Spleen (tissue), 11 donors: Measurements from ENCODE around the gene KCND3. TPM values are rescaled to one million over a fixed set of nuclear protein-coding genes. Genes with fewer than 3 reads are reported as not detected.
A peak's percentile ranks its signal among the peaks of the same experiment; 100 is the strongest.

Experiments used
- DNase-seq: peaks from one replicate; pipeline ENCODE4 v3.0.0-alpha.2; 2020
- H3K27ac ChIP-seq, 8 donors: fragments of 200-600 bp; sonication (generic) in 7 of 8; 1 replicate in 4 of 8; 2 replicates in 4 of 8; pipeline versions ENCODE4 v1.5.0 to v1.8.0; 2016 to 2021; ENCODE audit warnings: inconsistent platforms in 4 of 8, mild to moderate bottlenecking in 4 of 8, moderate library complexity in 1 of 8
- H3K27me3 ChIP-seq, 7 donors: fragments of 200-600 bp; sonication (generic) in 6 of 7; replicated peaks in 1 of 7; 1 replicate in 4 of 7; 2 replicates in 3 of 7; pipeline versions ENCODE4 v1.5.0 to v1.8.0; 2016 to 2021; ENCODE audit warnings: inconsistent platforms in 3 of 7, mild to moderate bottlenecking in 1 of 7
- H3K36me3 ChIP-seq, 6 donors: fragments of 200-600 bp; sonication (generic) in 5 of 6; 1 replicate in 4 of 6; 2 replicates in 2 of 6; pipeline versions ENCODE4 v1.5.0 to v1.8.0; 2016 to 2021; ENCODE audit warnings: inconsistent platforms in 2 of 6
- H3K4me1 ChIP-seq, 6 donors: fragments of 200-600 bp; sonication (generic) in 5 of 6; 1 replicate in 3 of 6; 2 replicates in 3 of 6; pipeline versions ENCODE4 v1.5.0 to v1.8.0; 2016 to 2021; ENCODE audit warnings: inconsistent platforms in 3 of 6
- H3K4me3 ChIP-seq, 8 donors: fragments of 200-600 bp; sonication (generic) in 7 of 8; 1 replicate in 4 of 8; 2 replicates in 4 of 8; pipeline versions ENCODE4 v1.5.0 to v1.8.0; 2016 to 2021; ENCODE audit warnings: inconsistent platforms in 4 of 8, mild to moderate bottlenecking in 4 of 8, moderate library complexity in 2 of 8
- H3K9me3 ChIP-seq, 8 donors: fragments of 200-600 bp; sonication (generic) in 7 of 8; 1 replicate in 4 of 8; 2 replicates in 4 of 8; pipeline versions ENCODE4 v1.5.0 to v1.8.0; 2016 to 2021; ENCODE audit warnings: inconsistent platforms in 4 of 8
- CTCF ChIP-seq, 11 experiments: fragments of 200-600 bp in 7 of 11; fragments of 450-650 bp in 4 of 11; sonication (generic) in 4 of 11; IDR thresholded peaks in 8 of 11; conservative IDR thresholded peaks in 3 of 11; 1 replicate in 7 of 11; 2 replicates in 4 of 11; pipeline versions ENCODE4 v1.4.0 to v1.8.0; 2016 to 2021; ENCODE audit warnings: antibody characterized with exemption in 11 of 11, inconsistent platforms in 4 of 11, mild to moderate bottlenecking in 1 of 11
- POLR2A ChIP-seq, 3 donors: fragments of 450-650 bp; IDR thresholded peaks; one replicate each; pipeline ENCODE4 v1.5.1; 2017; ENCODE audit warnings: antibody characterized with exemption in 3 of 3, mild to moderate bottlenecking in 1 of 3
- POLR2AphosphoS5 ChIP-seq, 3 donors: sonication (generic); formaldehyde crosslinking; IDR thresholded peaks; one replicate each; pipeline ENCODE4 v1.5.1; 2017; ENCODE audit warnings: antibody characterized with exemption in 3 of 3
- WGBS, 5 donors: extraction: QIAGEN DNeasy Blood & Tissue Kit in 3 of 5; methylation state at CpG; one replicate each; pipeline versions ENCODE4 v1.1.5 to v1.1.7; 2013 to 2018; 5-methylcytosine and 5-hydroxymethylcytosine counted together
- intact Hi-C: fragments of 100-400 bp; cut with DNase I; formaldehyde crosslinking; loops from one replicate; pipeline ENCODE4 v1.15.0; 2023; ENCODE audit warnings: low total_unique reads
- polyA plus RNA-seq, 3 donors: library from polyadenylated mRNA; stranded (reverse); fragments of 200-250 nt; gene quantifications; one replicate each; pipeline ENCODE4 v1.2.1, GENCODE V29; 2013
- total RNA-seq, 7 donors: library from RNA; depleted of rRNA in 3 of 7; stranded (reverse); fragments of >200 nt in 3 of 7; fragmentation: NEBNext Ultra II Directional in 4 of 7; extraction: Animal tissue kit (Norgen Biotek cat#: 25700) in 4 of 7; gene quantifications; one replicate each; pipeline versions ENCODE4 v1.1.0 to v1.2.1, GENCODE V29; 2016 to 2021
- donor health status: healthy with polysubstance abuse.
- donor health status: DM: no; HTN: no; CAD: no; lungs with moderate emphysema.
- donor health status: DM: no; HTN: no; CAD: no.
- donor health status: Bipolar disorder and iron deficiency.
- donor health status: healthy.
- donor health status: DM: no; HTN: no; CAD: no.
- donor health status: DM: yes; HTN: yes; CAD: no.

The KCND3 gene
- total and polyA plus RNA-seq, 10 donors: 0.67 to 14.2 (median 8.6) TPM

GRCh38 chr1:111953797-111954196 lies 35.7 kb downstream of the KCND3 start:
- Histone ChIP-seq H3K9me3 (no peaks in the 10 kb centered on the region), H3K4me3 (no peak overlapping the region), H3K27ac (no peak overlapping the region), H3K36me3 (no peaks in the 10 kb centered on the region), H3K4me1 (peaks cover 0 to 3% (median 0%) of the 10 kb centered on the region in 6 donors), H3K27me3 (peaks cover 0 to 10% (median 0%) of the 10 kb centered on the region in 7 donors)
- no peak for TF ChIP-seq POLR2A (IDR thresholded peaks at IDR 0.05)
- TF ChIP-seq CTCF (IDR thresholded peaks at IDR 0.05 in 8 of 11, conservative IDR thresholded peaks at IDR 0.05 in 3 of 11): no peak
- no peak for TF ChIP-seq POLR2AphosphoS5 (IDR thresholded peaks at IDR 0.05)
- 62 to 82% (median 73%) methylated on average over 5 of the region's 5 CpGs for WGBS, 5 donors
- intact Hi-C loops: no loop called here
- peak; percentile 38 for DNase-seq

GRCh38 chr1:111952125-111952657 lies 37.3 kb downstream of the KCND3 start:
- WGBS, 5 donors: 52 to 61% (median 58%) methylated on average over 3 to 4 of the region's 4 CpGs
- no peaks in the 10 kb centered on the region for H3K9me3 ChIP-seq
- peak; percentile 43 for DNase-seq
- TF ChIP-seq CTCF (IDR thresholded peaks at IDR 0.05 in 8 of 11, conservative IDR thresholded peaks at IDR 0.05 in 3 of 11) (no peak), POLR2AphosphoS5 (IDR thresholded peaks at IDR 0.05) (no peak), POLR2A (IDR thresholded peaks at IDR 0.05) (no peak)
- H3K4me3 ChIP-seq: no peak overlapping the region
- intact Hi-C loops: no loop called here
- H3K4me1 ChIP-seq: peaks cover 0 to 3% (median 0%) of the 10 kb centered on the region in 6 donors
- H3K36me3 ChIP-seq: no peaks in the 10 kb centered on the region
- H3K27ac ChIP-seq: no peak overlapping the region
- H3K27me3 ChIP-seq: peaks cover 0 to 15% (median 0%) of the 10 kb centered on the region in 7 donors

GRCh38 chr1:111948209-111949171 lies 41.0 kb downstream of the KCND3 start:
- Histone ChIP-seq H3K4me1 (no peaks in the 10 kb centered on the region), H3K27ac (no peak overlapping the region), H3K36me3 (no peaks in the 10 kb centered on the region), H3K4me3 (no peak overlapping the region), H3K9me3 (no peaks in the 10 kb centered on the region), H3K27me3 (peaks cover 0 to 18% (median 0%) of the 10 kb centered on the region in 7 donors)
- TF ChIP-seq CTCF (IDR thresholded peaks at IDR 0.05 in 8 of 11, conservative IDR thresholded peaks at IDR 0.05 in 3 of 11): no peak
- no peak for TF ChIP-seq POLR2A (IDR thresholded peaks at IDR 0.05)
- TF ChIP-seq POLR2AphosphoS5 (IDR thresholded peaks at IDR 0.05): no peak
- no peak for DNase-seq
- WGBS, 5 donors: 48 to 57% (median 51%) methylated on average over 6 of the region's 6 CpGs
- intact Hi-C loops: no loop called here
